ENCODE results near the gene CEP170.
"Not testable (repeated sequence)": the region's sequence is repeated elsewhere in the genome, so short reads cannot be mapped to it uniquely, and the experiment has no call there.

CEP170 gene

DNA sequence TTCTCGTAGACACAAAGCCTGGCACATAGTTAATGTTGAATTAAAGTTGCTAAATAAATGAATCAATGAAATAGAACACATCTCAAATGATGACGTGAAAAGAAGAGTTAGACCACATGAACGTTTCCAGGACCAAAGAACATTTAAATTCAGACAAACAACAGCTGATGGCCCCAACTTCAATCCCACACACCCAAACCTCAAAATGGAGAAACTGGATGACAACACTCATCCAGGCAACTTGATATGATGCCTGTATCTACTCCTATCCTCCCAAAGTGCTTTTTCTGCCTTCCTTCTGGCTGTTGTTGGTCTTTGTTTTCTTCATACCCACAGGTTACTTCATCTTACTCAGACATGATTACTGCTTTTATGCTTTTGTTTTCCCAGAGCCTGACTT, 71.9 kb downstream of the CEP170 start:
- in situ Hi-C loops (cut with HindIII; ENCODE audit: low sequenced_read_pairs) = not testable (repeated sequence)

DNA sequence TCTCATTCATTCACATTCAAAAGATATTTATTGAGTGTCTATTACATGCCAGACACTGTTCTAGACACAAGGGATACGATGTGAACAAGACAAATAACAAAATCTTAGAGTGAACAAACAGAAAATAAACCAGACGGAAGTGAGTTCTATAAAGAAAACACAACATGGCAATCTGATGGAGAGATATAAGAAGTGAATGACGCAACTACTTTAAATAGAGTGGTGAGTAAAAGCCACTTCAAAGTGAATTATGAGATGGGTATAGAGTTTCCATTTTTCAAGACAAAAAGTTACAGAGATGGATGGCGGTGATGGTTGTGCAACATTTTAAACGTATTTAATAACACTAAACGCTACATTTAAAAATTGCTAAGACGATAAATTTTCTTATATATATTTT, 75.4 kb downstream of the CEP170 start:
- in situ Hi-C loops (cut with HindIII; ENCODE audit: low sequenced_read_pairs) = no loop called here

DNA sequence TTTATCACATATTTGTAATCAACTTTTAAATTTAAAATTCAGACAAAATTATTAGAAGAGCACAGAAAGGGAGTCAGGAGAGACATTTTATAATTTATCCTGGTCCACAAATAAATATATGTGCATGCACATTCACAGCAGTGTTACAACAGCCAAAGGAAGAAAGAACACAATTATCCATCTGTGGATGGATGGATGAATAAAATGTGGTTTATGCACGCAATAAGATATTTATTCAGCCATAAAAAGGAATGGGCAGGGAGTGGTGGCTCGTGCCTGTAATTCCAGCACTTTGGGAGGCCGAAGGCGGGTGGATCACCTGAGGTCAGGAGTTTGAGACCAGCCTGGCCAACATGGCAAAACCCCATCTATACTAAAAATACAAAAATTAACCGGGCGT, 77.3 kb downstream of the CEP170 start:
- in situ Hi-C loops (cut with HindIII; ENCODE audit: low sequenced_read_pairs) = not testable (repeated sequence)

DNA sequence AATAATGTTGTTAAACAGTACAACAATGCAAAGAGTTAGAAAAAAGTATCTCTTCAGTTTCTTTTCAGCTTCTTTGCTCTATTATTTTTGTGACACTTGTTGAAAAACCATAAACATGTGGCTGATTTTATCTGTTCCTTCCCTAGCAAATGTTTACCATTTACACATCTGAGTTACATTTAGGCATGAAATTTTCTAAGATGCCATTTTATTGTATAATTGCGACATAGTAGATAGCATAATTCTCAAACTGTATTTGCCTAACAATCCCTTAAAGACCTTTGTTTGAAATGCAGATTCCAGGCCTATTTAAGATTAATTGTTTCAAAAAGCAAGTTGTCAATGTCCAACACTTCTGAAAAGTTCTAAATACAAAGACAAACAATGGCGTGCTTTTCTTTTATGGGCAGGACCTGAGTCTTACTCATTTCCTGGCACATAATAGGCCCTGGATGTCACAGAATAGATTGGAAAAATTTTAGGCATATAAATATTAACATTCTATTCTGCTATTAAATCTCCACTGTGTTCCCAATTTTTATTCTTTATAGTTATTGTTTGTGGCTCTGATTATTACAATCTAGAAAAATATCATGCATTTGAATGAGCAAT, 81.2 kb downstream of the CEP170 start:
- in situ Hi-C loops (cut with HindIII; ENCODE audit: low sequenced_read_pairs) = not testable (repeated sequence)

DNA sequence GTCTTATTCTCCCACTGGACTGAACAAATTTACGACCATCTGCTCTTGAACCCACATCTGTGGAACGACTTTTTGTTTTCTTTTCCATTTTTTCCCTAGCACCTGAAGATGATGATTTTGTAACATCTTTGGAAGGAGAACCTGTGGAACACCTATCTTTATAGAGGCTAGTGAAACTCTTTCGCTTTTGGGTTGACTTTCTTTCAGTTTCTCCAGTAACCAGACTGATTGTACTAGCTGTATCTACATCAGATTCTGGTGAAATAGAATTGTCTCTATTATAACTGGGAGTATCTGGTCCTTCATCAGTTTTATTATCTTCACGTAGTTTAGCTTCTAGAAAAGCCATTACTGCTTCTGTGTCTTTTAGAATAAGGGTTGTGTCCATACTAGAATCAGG, 90.2 kb downstream of the CEP170 start:
- in situ Hi-C loops (cut with HindIII; ENCODE audit: low sequenced_read_pairs) = not testable (repeated sequence)

DNA sequence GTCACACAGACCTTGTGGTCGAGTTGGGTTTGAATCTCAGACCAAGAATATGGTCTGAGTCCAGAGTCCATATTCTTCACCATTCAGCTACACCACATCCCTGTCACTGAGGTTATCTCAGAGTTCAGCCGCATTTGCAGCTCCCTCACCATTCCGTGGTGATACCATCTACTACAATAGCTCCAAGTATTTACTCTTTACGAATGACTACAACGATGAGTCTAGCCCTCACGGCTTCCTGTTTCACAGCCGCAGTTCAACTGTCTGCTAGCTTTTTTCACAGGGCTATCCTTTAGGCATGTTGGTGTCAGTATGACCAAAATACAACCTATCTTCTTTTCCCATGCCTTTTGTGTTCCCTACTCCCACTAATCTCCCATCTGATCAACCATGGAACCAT, 104.2 kb downstream of the CEP170 start:
- in situ Hi-C loops (cut with HindIII; ENCODE audit: low sequenced_read_pairs) = not testable (repeated sequence)

DNA sequence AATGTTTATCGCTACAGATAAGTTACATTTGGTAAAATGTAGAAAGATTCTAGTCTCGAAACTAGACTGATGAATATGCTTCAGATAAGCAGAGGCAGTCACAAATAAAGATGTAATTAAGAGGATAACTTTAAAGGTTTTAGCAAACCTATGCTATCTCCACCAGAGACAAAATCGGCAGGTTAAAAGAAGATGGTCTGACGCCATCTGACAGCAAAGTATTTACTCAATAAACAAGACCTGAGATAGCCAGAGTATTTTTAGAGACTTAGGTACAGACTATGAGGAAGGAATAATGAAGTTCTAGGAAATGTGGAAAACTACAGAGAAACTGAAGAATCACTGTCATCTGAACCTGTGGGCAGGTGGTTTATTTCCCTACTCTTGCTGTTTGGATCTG, 106.0 kb downstream of the CEP170 start:
- in situ Hi-C loops (cut with HindIII; ENCODE audit: low sequenced_read_pairs) = not testable (repeated sequence)

DNA sequence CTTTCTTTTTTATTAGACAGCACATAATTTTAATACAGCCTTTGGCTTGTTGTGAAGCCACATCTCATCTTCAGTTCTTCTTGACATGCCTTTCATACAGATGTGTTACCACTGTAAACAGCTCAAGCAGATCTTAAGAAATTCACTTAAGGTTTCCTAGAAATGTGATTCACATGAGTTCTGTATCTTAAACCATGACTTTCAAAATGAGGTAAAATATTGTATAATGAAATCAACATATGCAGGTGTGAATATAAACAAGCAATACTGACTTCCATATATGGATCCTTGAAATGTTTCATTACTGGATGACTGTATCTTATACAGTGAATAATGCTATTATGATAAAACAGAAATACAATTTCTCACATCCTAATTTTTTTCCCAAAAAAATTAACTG, 107.7 kb downstream of the CEP170 start:
- in situ Hi-C loops (cut with HindIII; ENCODE audit: low sequenced_read_pairs) = not testable (repeated sequence)

DNA sequence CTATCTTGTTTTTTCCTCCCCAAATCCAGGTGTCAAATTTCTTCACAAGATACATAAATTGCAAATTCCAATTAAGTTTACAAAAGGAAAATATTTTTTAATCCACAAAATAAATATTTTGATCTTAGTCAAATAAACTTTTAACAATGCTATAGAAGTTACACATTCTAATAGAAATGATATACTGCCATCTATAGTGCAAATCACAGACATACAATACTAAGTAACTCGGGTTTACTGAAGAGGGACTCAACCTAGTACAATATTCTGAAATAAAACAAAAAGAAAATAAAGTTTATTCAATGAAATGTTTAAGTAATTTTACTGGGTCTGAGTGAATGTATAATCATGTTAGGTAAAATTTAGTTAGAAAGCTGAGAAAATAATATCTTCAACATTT, 114.6 kb downstream of the CEP170 start:
- in situ Hi-C loops (cut with HindIII; ENCODE audit: low sequenced_read_pairs) = not testable (repeated sequence)

DNA sequence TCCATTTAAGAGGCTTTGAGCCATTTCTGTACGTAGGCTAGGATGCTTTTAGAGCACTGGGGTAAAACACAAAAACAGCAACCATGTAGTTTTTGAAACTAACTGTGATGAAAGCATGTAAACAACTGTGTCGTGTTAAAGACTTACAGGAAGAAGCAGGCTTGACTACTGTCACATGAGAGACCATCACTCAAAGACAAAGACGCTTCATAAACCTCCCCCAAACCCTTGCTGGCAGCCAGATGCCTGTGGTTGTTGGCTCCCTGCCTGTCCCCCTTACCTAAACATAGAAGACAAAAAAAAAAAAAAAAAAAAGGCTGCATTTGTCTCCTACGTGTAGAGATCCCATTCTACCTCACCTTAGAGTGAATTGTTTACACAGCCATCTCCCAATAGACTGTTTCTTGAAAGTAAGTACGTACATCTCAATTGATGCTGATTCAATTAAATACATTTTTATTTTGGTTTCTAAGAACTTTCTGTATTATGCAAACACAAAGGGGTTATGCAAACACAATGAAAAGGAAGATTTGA, 132.1 kb downstream of the CEP170 start:
- in situ Hi-C loops (cut with HindIII; ENCODE audit: low sequenced_read_pairs) = not testable (repeated sequence)

DNA sequence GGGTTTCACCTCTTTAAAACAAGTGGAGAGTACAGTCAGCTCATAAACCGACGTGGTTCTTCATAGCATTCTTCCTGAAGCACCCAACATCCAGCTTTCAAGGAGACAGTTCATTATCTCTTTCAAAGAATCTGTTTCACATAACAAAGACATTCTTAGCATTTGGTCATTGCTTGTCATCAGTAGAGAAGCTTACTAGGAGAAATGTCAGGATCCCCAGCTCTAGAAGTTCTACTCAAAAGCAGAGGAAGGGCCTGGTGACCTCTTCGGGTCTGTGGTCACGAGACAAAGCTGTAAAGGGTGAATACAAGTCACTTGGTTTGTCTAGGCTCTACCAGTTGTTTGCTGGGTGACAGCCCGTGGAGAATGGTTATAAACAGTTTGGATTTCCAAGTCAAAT, 133.1 kb downstream of the CEP170 start:
- in situ Hi-C loops (cut with HindIII; ENCODE audit: low sequenced_read_pairs) = not testable (repeated sequence)

DNA sequence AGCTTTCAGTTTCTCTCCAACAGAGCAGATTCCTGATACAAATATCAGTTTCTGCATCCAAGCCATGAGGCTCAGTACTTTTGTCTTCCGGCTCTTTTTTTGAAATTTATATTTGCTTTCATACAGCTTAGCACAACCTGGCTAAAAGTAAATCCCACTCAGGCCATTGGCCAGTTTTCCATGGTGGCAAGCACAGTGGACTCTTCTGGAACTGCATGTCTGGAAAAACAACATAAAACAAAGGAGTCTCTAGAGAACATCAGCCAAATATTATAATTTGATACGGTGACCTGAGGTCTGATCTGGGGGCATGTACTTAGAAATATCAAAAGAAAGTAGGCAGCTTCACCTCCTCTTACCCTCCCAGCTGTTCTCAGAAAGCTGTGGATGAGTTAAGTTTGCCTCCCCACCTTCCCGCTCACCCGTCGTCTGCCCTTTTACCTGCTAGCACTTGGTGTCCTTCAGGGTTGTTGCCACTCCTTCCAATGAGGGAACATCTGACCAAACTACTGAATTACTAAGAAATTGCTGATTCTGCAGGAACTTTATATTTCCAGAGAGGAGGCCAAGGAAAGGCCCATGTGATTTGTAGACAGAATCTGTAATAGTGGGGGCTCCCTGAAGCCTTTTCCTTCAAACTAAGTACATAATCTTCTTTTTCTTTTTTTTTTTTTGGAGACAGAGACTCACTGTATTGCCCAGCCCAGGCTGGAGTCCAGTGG, 136.3 kb downstream of the CEP170 start:
- in situ Hi-C loops (cut with HindIII; ENCODE audit: low sequenced_read_pairs) = not testable (repeated sequence)

DNA sequence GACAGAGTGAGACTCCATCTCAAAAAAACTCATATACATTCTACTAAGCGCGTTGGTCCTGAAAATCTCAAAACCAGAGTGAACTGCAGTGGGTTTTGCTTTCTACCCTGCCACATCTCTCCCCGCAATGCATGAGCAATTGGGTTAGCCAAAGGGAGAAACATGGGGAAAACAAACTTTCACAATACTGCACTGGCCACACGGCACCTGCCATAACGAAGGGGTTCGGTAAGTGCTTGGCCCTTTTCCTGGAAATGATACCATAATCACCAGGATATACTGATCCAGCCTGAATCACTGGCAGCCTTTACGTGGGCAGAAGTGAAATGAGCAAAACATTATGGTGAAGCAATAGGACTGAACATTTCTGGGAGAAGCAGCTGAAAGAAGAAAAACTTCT, 138.9 kb downstream of the CEP170 start:
- in situ Hi-C loops (cut with HindIII; ENCODE audit: low sequenced_read_pairs) = not testable (repeated sequence)

DNA sequence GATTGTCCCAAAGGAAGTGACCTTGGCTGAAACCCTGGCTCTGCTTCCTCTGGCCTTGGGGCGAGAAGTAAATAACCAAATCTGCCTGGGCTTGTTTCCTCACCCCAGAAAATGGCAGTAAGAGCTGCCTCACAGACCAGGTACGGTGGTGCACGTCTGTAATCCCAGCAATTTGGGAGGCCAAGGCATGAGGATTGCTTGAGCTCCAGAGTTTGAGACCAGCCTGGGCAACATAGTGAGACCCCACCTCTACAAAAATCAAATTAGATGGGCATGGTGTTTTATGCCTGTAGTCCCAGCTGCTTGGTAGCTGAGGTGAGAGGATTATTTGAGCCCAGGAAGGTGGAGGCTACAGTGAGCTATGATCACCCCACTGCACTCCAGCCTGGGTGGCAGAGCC, 140.3 kb downstream of the CEP170 start:
- in situ Hi-C loops (cut with HindIII; ENCODE audit: low sequenced_read_pairs) = not testable (repeated sequence)

DNA sequence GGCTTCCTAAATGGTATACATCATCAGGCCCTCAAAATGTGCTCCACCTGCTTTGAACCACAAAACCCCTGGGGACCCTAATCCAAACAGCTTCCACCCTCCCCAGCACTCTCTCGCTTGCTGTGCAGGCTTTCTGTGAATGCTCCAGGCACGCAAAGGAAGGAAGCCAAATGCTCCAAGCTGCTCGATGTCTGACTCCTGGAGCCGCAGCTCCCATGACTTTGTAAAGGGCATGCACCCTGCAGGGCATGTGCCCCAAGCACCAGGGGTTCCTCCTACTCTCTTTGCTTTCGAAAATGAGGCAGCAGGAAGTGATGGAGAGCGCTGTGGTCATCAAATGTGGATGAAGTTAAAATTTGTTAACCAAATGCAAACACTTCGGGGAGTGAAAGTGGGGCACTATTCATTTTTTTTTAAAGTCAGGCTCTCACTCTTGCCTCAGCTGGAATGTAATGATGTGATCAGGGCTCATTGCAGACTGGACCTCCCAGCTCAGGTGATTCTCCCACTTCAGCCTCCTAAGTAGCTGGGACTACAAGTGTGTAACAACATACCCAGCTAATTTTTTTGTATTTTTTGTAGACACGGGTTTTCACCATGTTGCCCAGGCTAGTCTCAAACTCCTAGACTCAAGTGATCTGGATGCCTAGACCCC, 140.9 kb downstream of the CEP170 start:
- in situ Hi-C loops (cut with HindIII; ENCODE audit: low sequenced_read_pairs) = not testable (repeated sequence)

DNA sequence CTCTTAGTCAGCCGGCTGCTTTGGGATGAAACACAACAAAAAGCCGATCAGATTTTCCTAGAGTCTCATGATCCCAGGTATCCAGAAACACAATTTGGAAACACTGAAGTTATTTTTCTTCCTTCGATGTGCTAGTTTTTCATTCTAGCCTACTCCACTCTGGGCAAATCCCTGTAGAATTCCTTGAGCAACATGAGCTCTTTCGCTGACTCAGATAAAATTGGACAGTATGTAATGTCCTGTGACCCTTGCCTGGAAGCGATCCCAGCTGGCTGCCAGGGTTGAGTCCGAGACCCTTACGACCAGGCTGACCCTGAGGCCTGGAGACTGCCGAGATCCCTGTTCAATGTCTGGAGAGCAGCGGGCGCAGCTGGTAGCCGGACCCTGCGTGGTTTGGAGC, 147.9 kb downstream of the CEP170 start:
- in situ Hi-C loops (cut with HindIII; ENCODE audit: low sequenced_read_pairs) = not testable (repeated sequence)

DNA sequence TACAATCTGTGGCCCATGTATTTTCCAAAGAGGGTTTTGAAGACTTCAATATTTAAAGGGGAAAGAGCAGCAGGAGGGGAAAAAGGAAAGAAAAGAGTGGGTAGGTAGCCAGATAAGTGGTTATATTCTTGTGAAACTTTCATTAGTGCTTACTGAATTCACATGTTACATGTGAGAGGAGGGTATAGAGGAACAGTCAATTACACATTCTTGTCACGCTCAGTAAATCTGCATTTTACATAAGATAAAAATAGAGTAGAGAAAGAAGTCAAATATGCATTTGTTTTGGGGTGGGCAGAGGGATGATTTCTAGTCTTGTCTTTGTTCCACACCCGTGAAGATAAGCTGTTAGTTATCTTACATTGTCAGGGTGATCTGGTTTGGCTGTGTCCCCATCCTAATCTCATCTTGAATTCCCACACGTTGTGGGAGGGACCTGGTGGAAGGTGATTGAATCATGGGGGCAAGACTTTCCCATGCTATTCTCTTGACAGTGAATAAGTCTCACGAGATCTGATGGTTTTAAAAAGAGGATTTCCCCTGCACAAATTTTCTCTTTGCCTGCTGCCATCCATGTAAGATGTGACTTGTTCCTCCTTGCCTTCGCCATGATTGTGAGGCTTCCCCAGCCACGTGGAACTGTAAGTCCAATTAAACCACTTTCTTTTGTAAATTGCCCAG, 149.3 kb downstream of the CEP170 start:
- in situ Hi-C loops (cut with HindIII; ENCODE audit: low sequenced_read_pairs) = not testable (repeated sequence)

DNA sequence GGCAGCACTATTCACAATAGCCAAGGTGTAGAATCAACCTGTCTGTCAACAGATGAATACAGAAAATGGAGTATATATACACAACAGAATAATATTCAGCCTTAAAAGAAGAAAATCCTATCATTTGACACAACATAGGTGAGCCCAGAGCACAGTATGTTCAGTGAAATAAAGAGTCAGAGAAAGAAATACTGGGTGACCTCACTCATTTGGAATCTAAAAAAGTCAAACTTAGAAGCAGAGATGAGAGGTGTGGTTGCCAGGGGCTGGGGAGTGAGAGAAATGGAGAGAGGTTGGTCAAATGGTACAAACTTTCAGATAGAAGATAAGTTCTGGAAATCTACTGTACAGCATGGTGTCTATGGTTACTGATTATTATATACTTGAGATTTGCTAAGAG, 150.0 kb downstream of the CEP170 start:
- in situ Hi-C loops (cut with HindIII; ENCODE audit: low sequenced_read_pairs) = not testable (repeated sequence)

DNA sequence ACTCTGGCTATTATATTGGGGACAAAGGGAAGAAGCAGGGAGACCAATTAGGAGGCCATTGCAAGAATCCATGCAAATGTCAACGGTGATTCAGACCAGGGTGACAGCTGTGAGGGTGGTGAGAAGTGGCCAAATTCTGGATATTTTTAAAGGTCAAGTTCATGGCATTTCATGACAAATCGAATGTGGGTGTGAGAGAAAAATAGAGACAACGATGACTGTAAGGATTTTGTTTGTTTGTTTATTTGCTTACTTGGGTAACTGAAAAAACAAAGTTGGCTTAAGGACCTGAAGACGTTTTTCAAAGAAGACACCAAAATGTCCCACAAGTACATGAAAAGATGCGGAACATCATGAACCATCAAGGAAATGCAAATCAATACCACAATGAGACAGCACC, 150.6 kb downstream of the CEP170 start:
- in situ Hi-C loops (cut with HindIII; ENCODE audit: low sequenced_read_pairs) = not testable (repeated sequence)

DNA sequence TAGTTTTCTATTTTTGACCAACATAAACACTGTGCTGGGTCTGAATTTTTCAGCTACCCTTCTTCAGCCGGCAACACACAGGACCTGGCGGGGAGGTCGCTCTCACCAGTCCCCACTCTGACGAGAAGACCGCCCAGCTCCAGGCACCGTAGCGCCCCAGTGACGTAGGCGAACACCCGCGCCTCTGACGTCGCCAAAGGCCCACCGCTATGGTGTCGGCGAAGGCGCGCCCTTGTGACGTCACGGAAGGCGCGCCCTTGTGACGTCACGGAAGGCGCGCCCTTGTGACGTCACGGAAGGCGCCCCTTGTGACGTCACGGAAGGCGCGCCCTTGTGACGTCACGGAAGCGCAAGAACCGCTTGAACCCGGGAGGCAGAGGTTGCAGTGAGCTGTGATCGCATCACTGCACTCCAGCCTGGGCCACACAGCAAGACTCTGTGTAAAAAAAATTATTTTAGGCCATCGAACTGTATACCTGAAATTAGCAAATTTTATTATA, 153.5 kb downstream of the CEP170 start:
- in situ Hi-C loops (cut with HindIII; ENCODE audit: low sequenced_read_pairs) = not testable (repeated sequence)

DNA sequence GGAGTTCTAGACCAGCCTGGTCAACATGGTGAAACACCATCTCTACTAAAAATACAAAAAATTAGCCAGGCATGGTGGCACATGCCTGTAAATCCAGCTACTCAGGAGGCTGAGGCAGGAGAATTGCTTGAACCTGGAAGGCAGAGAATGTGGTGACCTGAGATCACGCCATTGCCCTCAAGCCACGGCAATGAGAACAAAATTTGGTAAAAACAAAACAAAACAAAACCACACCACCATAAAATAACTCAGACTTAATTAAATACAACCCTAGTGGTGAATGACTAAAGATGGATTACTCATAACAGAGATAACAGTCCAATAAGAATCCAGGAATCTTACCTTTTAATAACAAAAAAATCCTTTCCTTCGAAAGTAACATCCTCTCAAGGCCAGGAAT, 167.7 kb downstream of the CEP170 start:
- in situ Hi-C loops (cut with HindIII; ENCODE audit: low sequenced_read_pairs) = not testable (repeated sequence)
